GM12872 (cell line): ENCODE measurements around the gene DCAF11.

Experiments used
- CTCF ChIP-seq: IDR thresholded peaks from 3 replicates; pipeline ENCODE4 v1.5.1; 2011; ENCODE audit warnings: low read depth, mild to moderate bottlenecking, low read length, moderate library complexity; ENCODE audit not compliant: insufficient read depth

DCAF11 gene

DNA sequence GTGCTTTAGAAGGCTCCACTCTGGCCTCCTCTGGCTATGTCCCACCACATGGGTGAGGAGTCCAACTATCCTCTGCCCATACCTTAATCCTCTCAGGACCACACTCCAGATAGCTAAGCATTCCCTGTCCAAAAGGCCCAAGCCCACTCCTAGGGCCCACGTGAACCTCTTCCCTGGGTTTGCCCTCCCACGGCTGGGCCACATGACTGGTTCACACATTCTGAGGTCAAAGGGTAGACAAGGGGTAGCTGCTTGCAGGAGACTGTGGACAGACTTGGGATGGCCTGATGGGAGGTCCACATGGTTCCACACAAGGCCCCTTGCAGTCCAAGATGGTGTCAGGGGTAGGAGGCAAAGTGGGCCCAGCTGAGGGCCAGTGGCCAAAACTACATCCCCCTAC lies 26.5 kb upstream of the DCAF11 start:
- TF ChIP-seq CTCF, result no peak

DNA sequence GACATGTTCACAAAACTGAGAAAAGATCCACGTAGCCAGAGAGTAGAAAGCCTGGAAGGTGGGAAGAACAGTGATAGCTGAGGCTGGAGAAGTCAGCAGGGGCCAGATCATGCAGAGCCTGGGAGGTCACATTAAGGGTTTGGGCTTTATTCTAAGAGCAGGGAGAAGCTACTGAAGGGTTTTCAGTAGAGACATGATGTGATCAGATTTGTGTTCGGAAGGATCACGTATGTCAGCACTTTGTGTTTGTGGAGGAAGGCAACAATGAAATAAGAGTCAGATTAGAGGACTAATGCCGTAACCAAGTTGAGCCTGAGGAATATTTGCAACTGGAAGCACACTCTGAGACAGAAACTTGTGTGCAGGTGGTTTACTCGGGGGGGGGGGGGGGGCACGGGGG lies 24.7 kb upstream of the DCAF11 start:
- no peak for TF ChIP-seq CTCF

DNA sequence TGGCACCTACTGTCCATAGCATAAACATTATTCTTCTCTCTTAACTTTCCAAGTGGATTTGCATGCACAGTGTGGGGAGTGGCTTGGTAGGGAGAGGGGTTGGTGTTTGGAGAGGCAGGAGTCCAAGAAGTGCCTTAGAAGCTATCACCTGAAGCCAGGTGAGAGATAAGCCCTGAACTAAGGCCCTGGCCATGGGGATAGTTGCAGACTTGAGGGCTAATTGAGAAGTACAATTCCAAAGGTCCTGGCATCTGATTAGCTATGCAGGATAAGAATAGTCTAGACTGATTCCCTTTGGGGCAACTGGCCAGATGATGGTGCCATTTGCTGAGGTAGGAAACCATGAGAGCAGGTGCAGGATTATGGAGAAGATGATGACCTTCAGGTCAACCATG lies 22.5 kb upstream of the DCAF11 start:
- TF ChIP-seq CTCF, result no peak

- no peak for TF ChIP-seq CTCF
Observed at GRCh38 chr14:24092505-24093206, 21.9 kb upstream of the DCAF11 start.

GRCh38 chr14:24093207-24093900 lies 21.2 kb upstream of the DCAF11 start:
- no peak for TF ChIP-seq CTCF

DNA sequence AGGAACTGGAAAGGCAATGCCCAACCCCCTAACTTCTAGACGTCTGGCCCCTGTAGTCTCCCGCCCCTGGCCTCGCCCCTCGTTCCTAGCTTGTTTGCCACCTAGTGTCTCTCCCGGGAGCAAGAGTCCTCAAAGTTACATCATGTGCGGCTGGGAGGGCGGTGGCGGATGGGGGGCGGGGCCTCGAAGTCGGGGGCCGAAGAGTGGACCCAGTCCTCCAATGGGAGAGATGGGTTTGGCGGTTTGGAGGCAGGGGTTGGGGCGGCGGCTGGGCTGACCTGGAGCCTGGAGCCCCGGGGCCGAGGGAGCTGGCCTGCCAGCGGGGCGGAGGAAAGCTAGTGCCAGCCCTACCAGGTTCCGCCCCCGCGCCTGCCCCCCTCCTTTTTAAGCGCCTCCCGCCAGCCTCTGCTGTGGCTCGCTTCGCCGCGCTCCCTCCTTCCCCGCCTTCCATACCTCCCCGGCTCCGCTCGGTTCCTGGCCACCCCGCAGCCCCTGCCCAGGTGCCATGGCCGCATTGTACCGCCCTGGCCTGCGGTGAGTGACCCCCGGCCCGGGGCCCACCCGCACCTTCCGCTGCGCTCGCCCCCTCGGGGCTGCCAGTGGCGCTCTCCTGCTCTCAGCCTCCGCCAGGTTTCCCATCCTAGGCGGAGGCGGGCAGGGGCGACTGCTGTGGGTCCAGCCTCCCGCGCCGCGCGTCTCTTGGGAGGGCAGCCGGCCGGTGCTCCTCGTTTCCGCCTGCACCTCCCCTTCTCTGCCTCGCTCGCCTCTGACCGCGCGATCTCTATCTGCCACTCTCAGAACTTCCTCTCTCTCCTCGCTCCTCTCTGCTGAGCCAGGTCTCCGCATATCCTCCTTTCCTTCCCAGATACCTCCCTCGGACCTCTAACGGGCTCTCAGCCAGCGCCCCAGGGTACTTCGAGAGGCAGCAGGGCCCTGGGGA lies 20.4 kb upstream of the DCAF11 start, which contains the start of gene PCK2:
Gene PCK2, plus strand, starts transcription at position 411 of the 940 bp plus-strand sequence. Its CDS starts 95 bp downstream, at position 506.
- no peak for TF ChIP-seq CTCF

DNA sequence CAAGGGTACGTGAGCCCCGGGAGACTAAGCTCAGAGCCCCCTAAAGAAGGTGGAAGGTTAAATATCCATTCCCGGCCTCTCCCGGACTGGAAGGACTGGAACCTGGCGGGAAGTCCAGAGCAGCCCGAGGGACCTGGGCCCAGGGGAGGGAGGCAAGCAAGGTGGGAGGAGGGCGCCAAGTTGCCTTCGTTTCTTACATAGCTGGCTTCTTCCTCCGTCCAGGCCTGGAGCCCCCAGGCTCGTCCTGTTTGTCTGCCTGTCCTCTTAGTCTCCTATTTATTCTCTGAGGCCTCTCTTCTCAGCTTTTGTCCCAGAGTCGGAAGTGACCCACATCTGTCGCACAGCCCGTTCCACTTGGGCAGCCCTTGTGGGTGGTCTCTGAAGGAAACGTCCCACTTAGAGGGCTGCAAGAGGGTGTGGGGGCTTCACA lies 19.7 kb upstream of the DCAF11 start:
- no peak for TF ChIP-seq CTCF
